ENCODE measurements around the gene IMP4. TPM values are rescaled to one million over a fixed set of nuclear protein-coding genes. Genes with fewer than 3 reads are reported as not detected.

Gene IMP4
- total RNA-seq, 1 donor from 2014 or later = 43.0 TPM

DNA sequence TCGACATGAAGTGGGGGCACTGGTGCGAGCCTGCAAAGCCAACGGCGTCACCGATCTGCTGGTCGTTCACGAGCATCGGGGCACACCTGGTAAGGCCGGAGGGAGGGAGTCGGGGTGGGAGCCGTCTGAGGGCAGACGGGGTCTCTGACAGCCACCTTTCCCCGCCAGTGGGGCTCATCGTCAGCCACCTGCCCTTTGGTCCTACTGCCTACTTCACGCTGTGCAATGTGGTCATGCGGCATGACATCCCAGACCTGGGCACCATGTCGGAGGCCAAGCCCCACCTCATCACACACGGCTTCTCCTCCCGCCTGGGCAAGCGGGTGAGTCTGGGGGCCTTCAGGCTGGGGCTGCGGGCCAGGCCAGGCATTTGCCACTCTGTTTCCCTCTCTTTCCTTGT lies 2.9 kb downstream of the IMP4 start:
- peaks cover 11% of the 10 kb centered on the region for H3K4me1 Mint-ChIP-seq (ENCODE audit: low read depth)
- H3K36me3 Mint-ChIP-seq (ENCODE audit: insufficient read depth) = peaks cover 23% of the 10 kb centered on the region
- TF ChIP-seq, protein P1, sequence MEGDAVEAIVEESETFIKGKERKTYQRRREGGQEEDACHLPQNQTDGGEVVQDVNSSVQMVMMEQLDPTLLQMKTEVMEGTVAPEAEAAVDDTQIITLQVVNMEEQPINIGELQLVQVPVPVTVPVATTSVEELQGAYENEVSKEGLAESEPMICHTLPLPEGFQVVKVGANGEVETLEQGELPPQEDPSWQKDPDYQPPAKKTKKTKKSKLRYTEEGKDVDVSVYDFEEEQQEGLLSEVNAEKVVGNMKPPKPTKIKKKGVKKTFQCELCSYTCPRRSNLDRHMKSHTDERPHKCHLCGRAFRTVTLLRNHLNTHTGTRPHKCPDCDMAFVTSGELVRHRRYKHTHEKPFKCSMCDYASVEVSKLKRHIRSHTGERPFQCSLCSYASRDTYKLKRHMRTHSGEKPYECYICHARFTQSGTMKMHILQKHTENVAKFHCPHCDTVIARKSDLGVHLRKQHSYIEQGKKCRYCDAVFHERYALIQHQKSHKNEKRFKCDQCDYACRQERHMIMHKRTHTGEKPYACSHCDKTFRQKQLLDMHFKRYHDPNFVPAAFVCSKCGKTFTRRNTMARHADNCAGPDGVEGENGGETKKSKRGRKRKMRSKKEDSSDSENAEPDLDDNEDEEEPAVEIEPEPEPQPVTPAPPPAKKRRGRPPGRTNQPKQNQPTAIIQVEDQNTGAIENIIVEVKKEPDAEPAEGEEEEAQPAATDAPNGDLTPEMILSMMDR (IDR thresholded peaks at IDR 0.05; ENCODE audit: unreplicated experiment) = no peak
- H3K4me3 Mint-ChIP-seq (ENCODE audit: low read depth) = no peak overlapping the region
- DNase-seq (ENCODE audit: low spot score, unreplicated experiment) = no peak
- H3K27me3 Mint-ChIP-seq = no peaks in the 10 kb centered on the region
- no peak overlapping the region for H3K27ac Mint-ChIP-seq
- no peaks in the 10 kb centered on the region for H3K9me3 Mint-ChIP-seq (ENCODE audit: low read depth)

DNA sequence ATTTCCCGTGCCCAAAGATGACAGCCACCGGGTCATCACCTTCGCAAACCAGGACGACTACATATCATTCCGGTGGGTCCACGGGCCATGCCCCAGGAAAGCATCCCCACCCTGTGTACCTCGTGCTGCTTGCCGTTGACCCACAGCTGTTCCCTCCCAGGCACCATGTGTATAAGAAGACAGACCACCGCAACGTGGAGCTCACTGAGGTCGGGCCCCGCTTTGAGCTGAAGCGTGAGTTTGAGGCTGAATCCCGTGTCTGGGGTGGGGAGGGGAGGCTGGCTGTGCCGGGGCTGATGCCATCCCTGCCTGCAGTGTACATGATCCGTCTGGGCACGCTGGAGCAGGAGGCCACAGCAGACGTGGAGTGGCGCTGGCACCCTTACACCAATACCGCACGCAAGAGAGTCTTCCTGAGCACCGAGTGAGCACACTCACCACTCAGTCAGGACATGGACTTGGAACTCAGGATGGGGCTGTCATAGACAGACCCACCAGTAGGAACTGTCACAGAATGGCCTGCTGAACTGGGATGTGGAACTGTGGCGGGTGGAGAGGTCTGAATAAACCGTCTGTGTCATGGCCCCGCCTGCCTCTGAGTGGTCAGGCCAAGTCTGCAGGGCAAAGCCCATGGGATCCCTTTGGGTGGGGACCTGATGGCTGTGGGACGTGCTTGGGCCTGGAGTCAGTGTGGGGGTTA lies 3.5 kb downstream of the IMP4 start:
- no peak for DNase-seq (ENCODE audit: low spot score, unreplicated experiment)
- Mint-ChIP-seq H3K4me1 (ENCODE audit: low read depth) (peaks cover 9% of the 10 kb centered on the region), H3K36me3 (ENCODE audit: insufficient read depth) (peaks cover 23% of the 10 kb centered on the region), H3K27ac (no peak overlapping the region), H3K4me3 (ENCODE audit: low read depth) (no peak overlapping the region), H3K9me3 (ENCODE audit: low read depth) (no peaks in the 10 kb centered on the region), H3K27me3 (no peaks in the 10 kb centered on the region)
- TF ChIP-seq, protein P1 (IDR thresholded peaks at IDR 0.05; ENCODE audit: unreplicated experiment) = no peak

DNA sequence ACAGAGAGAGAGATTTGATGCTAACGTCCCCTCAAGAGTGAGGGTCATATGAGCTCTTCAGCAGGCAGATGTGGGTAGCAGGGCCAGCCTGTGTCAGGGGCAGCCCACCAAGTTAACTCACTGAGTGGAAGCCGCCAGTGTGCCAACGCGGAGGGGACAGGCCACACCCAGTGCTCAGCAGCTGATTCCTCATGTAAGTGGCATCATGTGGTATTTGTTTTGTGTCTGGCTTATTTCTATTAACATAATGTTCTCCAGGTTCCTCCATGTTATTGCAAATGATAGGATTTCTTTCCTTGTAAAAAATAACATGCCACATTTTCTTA lies 4.0 kb downstream of the IMP4 start:
- Mint-ChIP-seq H3K27ac (no peak overlapping the region), H3K4me1 (ENCODE audit: low read depth) (peaks cover 6% of the 10 kb centered on the region), H3K36me3 (ENCODE audit: insufficient read depth) (peaks cover 23% of the 10 kb centered on the region), H3K27me3 (no peaks in the 10 kb centered on the region), H3K9me3 (ENCODE audit: low read depth) (no peaks in the 10 kb centered on the region), H3K4me3 (ENCODE audit: low read depth) (no peak overlapping the region)
- TF ChIP-seq, protein P1 (IDR thresholded peaks at IDR 0.05; ENCODE audit: unreplicated experiment) = no peak
- DNase-seq (ENCODE audit: low spot score, unreplicated experiment) = no peak

DNA sequence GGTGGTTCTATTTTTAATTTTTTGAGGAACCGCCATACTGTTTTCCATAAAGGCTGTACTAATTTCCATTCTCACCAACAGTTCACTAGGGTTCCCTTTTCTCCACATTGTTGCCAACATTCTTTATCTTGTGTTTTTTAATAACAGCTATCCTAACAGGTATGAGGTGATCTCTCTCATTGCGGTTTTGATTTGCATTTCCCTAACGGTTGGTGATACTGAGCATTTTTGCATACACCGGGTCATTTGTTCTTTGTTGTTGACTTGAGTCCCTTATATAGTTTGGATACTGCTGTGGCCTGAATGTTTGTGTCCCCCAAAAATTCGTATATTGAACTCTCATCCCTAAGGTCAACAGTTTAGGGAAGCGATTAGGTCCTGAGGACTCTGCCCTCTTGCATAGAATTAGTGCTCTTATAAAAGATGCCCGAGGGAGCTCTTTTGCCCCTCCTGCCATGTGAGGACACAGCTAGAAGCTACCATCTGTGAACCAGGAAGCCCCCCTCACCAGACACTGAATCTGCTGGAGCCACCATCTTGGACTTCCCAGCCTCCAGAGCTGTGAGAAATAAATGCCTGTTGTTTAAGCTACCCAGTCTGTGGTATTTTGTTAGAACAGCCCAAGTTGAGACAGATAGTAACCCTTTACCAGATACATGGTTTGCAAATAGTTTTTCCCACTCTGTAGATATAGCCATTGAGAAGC lies 4.7 kb downstream of the IMP4 start:
- peaks cover 4% of the 10 kb centered on the region for H3K4me1 Mint-ChIP-seq (ENCODE audit: low read depth)

DNA sequence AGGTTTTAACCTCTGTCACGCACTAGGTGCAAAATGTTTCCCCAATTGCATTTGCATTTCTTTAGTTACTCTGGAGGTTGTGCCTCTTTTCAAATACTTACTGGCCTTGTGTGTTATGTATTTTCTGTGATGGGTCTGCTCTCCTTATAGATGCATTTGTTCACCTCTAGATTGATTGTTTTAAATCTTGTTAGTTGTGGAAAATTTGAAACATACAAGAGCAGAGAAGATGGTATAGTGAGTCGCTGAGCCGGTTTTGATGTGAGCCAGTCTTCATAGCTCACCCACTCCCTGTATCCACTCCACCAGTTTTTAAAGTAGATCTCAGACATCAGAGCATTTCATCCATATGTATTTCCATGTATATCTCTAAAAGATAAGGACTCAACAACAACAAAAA lies 6.5 kb downstream of the IMP4 start:
- peaks cover 22% of the 10 kb centered on the region for H3K36me3 Mint-ChIP-seq (ENCODE audit: insufficient read depth)
- no peaks in the 10 kb centered on the region for H3K9me3 Mint-ChIP-seq (ENCODE audit: low read depth)
- H3K27me3 Mint-ChIP-seq = no peaks in the 10 kb centered on the region
- no peaks in the 10 kb centered on the region for H3K4me1 Mint-ChIP-seq (ENCODE audit: low read depth)
- H3K27ac Mint-ChIP-seq = no peak overlapping the region
- no peak overlapping the region for H3K4me3 Mint-ChIP-seq (ENCODE audit: low read depth)
- DNase-seq (ENCODE audit: low spot score, unreplicated experiment) = no peak
- TF ChIP-seq, protein P1 (IDR thresholded peaks at IDR 0.05; ENCODE audit: unreplicated experiment) = no peak

More for the DNA sequence above, 4.7 kb downstream of the IMP4 start:
- no peak for DNase-seq (ENCODE audit: low spot score, unreplicated experiment)
- no peak overlapping the region for H3K27ac Mint-ChIP-seq
- peaks cover 22% of the 10 kb centered on the region for H3K36me3 Mint-ChIP-seq (ENCODE audit: insufficient read depth)
- no peaks in the 10 kb centered on the region for H3K27me3 Mint-ChIP-seq
- TF ChIP-seq, protein P1 (IDR thresholded peaks at IDR 0.05; ENCODE audit: unreplicated experiment) = no peak
- H3K9me3 Mint-ChIP-seq (ENCODE audit: low read depth) = no peaks in the 10 kb centered on the region
- H3K4me3 Mint-ChIP-seq (ENCODE audit: low read depth) = no peak overlapping the region
